Activated naive CD8-positive, alpha-beta T cell treated with anti-CD3 and anti-CD28 coated beads for 36 hours (primary cell): ENCODE measurements around the gene SLC4A3. TPM values are rescaled to one million over a fixed set of nuclear protein-coding genes. Genes with fewer than 3 reads are reported as not detected.

Source experiments
- DNase-seq: peaks from one replicate; pipeline ENCODE4 v3.0.0; 2021
- H3K27ac Mint-ChIP-seq: one replicate; pipeline ENCODE4 v1.8.0; 2022; ENCODE audit warnings: mild to moderate bottlenecking, moderate library complexity, mixed read lengths
- H3K27me3 Mint-ChIP-seq: one replicate; pipeline ENCODE4 v1.8.0; 2022; ENCODE audit warnings: mild to moderate bottlenecking, mixed read lengths
- H3K36me3 Mint-ChIP-seq: one replicate; pipeline ENCODE4 v1.8.0; 2021; ENCODE audit warnings: mild to moderate bottlenecking, mixed read lengths
- H3K4me1 Mint-ChIP-seq: one replicate; pipeline ENCODE4 v1.8.0; 2021; ENCODE audit warnings: mixed read lengths
- H3K4me3 Mint-ChIP-seq: one replicate; pipeline ENCODE4 v1.8.0; 2022; ENCODE audit warnings: mild to moderate bottlenecking, moderate library complexity, mixed read lengths
- H3K9me3 Mint-ChIP-seq: one replicate; pipeline ENCODE4 v1.8.0; 2022; ENCODE audit warnings: mixed read lengths
- total RNA-seq, 2 experiments: library from RNA; stranded (reverse); gene quantifications; one replicate each; pipeline ENCODE4 v1.2.3, GENCODE V29; 2021

The SLC4A3 gene
- total RNA-seq, 2 experiments from 2014 or later = 0.10 TPM; not detected in 1

DNA sequence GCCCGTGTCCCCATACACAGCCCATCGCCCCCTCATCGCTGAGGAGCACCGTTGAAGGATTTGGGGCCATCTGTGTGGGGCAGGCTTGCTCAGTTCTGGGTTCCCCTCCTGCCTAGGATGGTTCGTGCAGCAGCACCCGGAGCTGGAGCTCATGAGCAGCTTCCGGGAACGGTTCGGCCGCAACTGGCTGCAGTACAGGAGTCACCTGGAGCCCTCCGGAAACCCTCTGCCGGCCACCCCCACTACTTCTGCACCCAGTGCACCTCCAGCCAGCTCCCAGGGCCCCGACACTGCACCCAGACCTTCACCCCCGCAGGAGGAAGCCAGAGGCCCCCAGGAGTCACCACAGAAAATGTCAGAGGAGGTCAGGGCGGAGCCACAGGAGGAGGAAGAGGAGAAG, 19.5 kb upstream of the SLC4A3 start:
- Mint-ChIP-seq H3K36me3 (peaks cover 9% of the 10 kb centered on the region), H3K27me3 (no peaks in the 10 kb centered on the region), H3K27ac (no peak overlapping the region), H3K9me3 (no peaks in the 10 kb centered on the region), H3K4me3 (no peak overlapping the region), H3K4me1 (peaks cover 8% of the 10 kb centered on the region)
- no peak for DNase-seq

DNA sequence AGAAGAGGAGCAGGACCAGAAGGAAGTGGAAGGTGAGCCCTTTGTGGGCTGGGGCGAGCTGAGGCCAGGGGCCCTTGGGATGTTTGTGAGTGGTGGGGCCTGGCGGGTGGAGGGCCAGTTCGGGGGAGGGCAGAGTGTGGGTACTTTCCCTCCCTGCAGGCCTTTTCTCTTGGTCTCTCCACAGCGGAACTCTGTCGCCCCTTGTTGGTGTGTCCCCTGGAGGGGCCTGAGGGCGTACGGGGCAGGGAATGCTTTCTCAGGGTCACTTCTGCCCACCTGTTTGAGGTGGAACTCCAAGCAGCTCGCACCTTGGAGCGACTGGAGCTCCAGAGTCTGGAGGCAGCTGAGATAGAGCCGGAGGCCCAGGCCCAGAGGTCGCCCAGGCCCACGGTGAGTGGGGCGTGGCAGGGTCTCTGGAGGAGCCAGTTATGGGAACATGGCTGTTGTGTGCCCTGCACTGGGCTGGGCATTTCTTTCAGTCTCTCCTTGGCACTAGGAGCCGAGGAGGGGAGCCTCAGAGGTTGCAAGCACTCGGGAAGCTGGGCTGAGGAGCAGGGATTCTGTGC, 18.9 kb upstream of the SLC4A3 start:
- Mint-ChIP-seq H3K27ac (no peak overlapping the region), H3K4me3 (no peak overlapping the region), H3K36me3 (peaks cover 7% of the 10 kb centered on the region), H3K9me3 (no peaks in the 10 kb centered on the region), H3K4me1 (peaks cover 9% of the 10 kb centered on the region), H3K27me3 (no peaks in the 10 kb centered on the region)
- no peak for DNase-seq

DNA sequence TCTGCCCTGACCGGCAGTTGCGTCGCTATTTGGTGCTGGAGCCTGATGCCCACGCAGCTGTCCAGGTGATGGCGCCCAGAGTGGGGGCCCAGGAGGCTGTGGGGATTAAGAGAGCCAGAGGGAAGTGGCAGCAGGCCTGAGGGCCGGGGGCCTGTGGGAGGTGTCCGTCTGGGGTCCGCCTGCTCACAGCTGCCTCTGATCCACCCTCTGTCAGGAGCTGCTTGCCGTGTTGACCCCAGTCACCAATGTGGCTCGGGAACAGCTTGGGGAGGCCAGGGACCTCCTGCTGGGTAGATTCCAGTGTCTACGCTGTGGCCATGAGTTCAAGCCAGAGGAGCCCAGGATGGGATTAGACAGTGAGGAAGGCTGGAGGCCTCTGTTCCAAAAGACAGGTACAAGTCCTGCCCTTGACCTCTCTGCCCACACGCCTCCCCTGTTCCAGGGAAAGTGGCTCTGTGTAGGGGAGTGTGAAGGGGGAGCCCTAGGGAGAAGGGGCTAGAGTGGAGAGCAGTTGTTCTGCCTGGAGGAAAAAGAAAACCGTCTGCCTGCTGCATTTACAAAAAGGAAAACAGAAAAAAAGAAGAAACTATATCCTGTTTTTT, 18.2 kb upstream of the SLC4A3 start:
- no peaks in the 10 kb centered on the region for H3K9me3 Mint-ChIP-seq
- H3K4me1 Mint-ChIP-seq = peaks cover 9% of the 10 kb centered on the region
- no peak for DNase-seq
- H3K27ac Mint-ChIP-seq = no peak overlapping the region
- no peaks in the 10 kb centered on the region for H3K27me3 Mint-ChIP-seq
- H3K4me3 Mint-ChIP-seq = no peak overlapping the region
- peaks cover 5% of the 10 kb centered on the region for H3K36me3 Mint-ChIP-seq

- Mint-ChIP-seq H3K27me3 (no peaks in the 10 kb centered on the region), H3K4me1 (peaks cover 9% of the 10 kb centered on the region), H3K4me3 (no peak overlapping the region)
These were observed 16.1 kb upstream of the SLC4A3 start for GRCh38 chr2:219611306-219611705.

GRCh38 chr2:219611866-219612576, 15.4 kb upstream of the SLC4A3 start:
- H3K27ac Mint-ChIP-seq = no peak overlapping the region
- no peak overlapping the region for H3K4me3 Mint-ChIP-seq
- H3K9me3 Mint-ChIP-seq = no peaks in the 10 kb centered on the region
- peaks cover 9% of the 10 kb centered on the region for H3K4me1 Mint-ChIP-seq
- no peaks in the 10 kb centered on the region for H3K27me3 Mint-ChIP-seq
- no peaks in the 10 kb centered on the region for H3K36me3 Mint-ChIP-seq
- no peak for DNase-seq

More at GRCh38 chr2:219611306-219611705, 16.1 kb upstream of the SLC4A3 start:
- DNase-seq = no peak
- Mint-ChIP-seq H3K36me3 (peaks cover 2% of the 10 kb centered on the region), H3K9me3 (no peaks in the 10 kb centered on the region), H3K27ac (no peak overlapping the region)

DNA sequence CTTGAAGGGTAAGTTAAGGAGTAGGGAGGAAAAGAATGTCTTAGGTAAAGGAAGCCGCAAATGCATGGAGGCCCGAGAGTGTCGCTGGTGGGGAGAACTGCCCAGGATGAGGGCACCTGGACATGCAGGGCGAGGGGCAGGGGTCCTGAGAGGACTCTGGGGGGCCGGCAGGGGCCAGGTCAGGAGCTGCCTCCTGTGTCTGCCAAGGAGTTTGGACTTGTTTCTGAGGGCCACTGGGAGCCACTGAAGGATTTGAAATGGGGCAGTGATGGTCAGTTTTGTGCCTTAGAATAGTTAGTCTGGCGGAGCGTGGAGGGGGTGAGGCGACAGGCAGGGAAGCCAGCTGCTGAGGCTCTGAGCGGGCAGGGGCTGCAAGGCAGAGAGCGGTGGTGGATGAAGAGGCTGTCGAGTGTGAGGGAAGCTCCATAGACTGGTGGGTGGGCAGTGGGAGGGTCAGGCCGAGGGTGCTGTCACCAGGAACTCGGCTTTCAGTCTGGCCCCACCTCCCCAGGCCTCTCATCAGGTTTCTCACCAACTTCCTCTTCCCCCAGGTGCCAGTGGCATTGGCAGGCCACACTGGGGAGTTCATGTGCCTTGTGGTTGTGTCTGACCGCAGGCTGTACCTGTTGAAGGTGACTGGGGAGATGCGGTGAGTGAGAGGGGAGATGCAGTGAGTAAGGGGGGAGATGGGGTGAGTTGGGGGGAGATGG, 14.7 kb upstream of the SLC4A3 start:
- Mint-ChIP-seq H3K4me3 (no peak overlapping the region), H3K27ac (peak overlapping the region; percentile 35), H3K9me3 (no peaks in the 10 kb centered on the region), H3K27me3 (no peaks in the 10 kb centered on the region), H3K4me1 (peaks cover 9% of the 10 kb centered on the region), H3K36me3 (no peaks in the 10 kb centered on the region)
- DNase-seq = no peak

DNA sequence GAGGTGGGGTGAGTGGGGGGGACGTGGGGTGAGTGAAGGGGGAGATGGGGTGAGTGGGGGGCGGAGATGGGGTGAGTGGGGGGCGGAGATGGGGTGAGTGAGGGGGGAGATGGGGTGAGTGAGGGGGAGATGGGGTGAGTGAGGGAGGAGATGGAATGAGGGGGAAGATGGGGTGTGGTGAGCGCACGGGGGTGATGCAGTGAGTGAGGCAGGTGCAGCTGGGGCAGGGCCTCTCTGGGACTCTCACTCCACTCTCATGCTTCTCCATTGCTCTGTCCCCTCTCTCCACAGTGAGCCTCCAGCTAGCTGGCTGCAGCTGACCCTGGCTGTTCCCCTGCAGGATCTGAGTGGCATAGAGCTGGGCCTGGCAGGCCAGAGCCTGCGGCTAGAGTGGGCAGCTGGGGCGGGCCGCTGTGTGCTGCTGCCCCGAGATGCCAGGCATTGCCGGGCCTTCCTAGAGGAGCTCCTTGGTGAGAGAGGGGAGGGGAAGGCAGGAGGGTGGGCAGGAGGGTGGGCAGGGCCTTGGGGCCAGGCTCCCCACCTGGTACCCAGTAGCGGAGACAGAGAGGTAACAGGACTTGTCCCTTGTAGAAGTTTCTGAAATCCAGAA, 13.9 kb upstream of the SLC4A3 start:
- Mint-ChIP-seq H3K27ac (no peak overlapping the region), H3K36me3 (no peaks in the 10 kb centered on the region), H3K4me3 (no peak overlapping the region), H3K4me1 (peaks cover 9% of the 10 kb centered on the region), H3K9me3 (no peaks in the 10 kb centered on the region), H3K27me3 (no peaks in the 10 kb centered on the region)
- DNase-seq = no peak

DNA sequence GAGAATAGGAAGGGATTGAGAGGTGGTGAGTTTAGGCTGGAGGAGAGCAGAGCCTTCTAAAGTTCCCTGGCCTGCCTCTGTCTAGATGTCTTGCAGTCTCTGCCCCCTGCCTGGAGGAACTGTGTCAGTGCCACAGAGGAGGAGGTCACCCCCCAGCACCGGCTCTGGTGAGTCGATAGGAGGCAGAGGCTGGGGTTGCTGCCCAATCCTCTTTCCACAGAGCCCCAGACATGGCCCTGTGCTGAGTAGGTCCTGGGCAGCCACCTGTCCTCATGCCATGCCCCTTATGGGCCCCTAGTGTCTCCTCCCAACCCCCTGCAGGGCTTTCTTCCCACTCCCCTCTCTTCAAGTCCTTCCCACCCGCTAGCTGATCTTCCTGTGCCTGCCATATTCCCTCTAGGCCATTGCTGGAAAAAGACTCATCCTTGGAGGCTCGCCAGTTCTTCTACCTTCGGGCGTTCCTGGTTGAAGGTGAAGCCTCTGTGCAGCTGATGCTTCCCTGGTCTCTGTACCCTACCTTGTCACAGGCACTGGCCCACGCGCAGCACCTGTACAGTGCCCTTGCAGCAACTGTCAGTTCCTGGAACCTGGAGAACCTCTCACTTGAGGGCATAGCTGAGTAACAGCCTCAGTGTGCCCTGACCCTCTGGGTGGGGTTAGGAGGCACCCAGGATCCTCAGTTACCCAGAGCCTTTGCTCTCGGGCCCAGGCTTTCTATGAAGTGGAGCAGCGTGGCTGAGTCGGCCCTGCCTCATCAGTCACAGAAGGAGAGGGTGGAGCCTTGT, 13.2 kb upstream of the SLC4A3 start:
- Mint-ChIP-seq H3K27ac (no peak overlapping the region), H3K36me3 (no peaks in the 10 kb centered on the region), H3K4me1 (peaks cover 9% of the 10 kb centered on the region), H3K27me3 (no peaks in the 10 kb centered on the region), H3K4me3 (no peak overlapping the region), H3K9me3 (no peaks in the 10 kb centered on the region)
- no peak for DNase-seq

DNA sequence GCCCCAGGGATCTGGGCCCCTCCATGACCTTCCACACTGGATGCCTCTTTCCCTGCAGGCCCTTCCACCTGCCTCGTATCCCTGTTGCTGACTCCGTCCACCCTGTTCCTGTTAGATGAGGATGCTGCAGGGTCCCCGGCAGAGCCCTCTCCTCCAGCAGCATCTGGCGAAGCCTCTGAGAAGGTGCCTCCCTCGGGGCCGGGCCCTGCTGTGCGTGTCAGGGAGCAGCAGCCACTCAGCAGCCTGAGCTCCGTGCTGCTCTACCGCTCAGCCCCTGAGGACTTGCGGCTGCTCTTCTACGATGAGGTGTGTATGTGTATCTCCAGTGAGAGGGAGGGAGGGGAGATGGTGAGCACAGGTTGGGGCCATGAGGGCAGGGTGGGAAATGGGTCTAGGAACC, 12.4 kb upstream of the SLC4A3 start:
- Mint-ChIP-seq H3K27ac (no peak overlapping the region), H3K9me3 (no peaks in the 10 kb centered on the region), H3K4me3 (no peak overlapping the region), H3K36me3 (no peaks in the 10 kb centered on the region), H3K27me3 (no peaks in the 10 kb centered on the region), H3K4me1 (peaks cover 9% of the 10 kb centered on the region)
- no peak for DNase-seq

GRCh38 chr2:219615894-219616293, 11.5 kb upstream of the SLC4A3 start:
- Mint-ChIP-seq H3K4me1 (peaks cover 9% of the 10 kb centered on the region), H3K36me3 (no peaks in the 10 kb centered on the region), H3K9me3 (no peaks in the 10 kb centered on the region), H3K27me3 (no peaks in the 10 kb centered on the region), H3K27ac (no peak overlapping the region), H3K4me3 (no peak overlapping the region)
- DNase-seq = no peak

DNA sequence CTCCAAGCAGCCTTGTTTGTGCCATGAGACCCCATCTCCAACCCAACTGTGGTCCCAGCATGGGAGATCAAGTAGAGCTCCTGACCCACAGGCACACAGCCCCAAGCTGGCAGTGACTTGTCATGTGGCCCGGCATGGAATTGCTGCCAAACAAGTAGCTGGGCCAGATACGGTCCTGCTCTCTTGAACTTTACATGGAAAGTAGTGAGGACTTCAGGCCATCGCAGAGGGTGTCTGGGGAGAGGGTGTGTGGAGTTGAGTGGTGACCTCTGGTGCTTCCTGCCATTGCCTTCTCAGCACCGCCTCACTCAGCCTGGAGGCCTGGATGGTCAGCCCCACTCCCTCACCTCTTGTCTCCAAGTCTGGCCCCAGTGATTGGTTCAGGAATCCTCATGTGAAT, 10.9 kb upstream of the SLC4A3 start:
- peaks cover 9% of the 10 kb centered on the region for H3K4me1 Mint-ChIP-seq
- H3K36me3 Mint-ChIP-seq = no peaks in the 10 kb centered on the region
- H3K9me3 Mint-ChIP-seq = no peaks in the 10 kb centered on the region
- DNase-seq = no peak
- no peak overlapping the region for H3K27ac Mint-ChIP-seq
- H3K27me3 Mint-ChIP-seq = no peaks in the 10 kb centered on the region
- no peak overlapping the region for H3K4me3 Mint-ChIP-seq

- H3K27me3 Mint-ChIP-seq = no peaks in the 10 kb centered on the region
- no peak overlapping the region for H3K4me3 Mint-ChIP-seq
- DNase-seq = no peak
- H3K9me3 Mint-ChIP-seq = no peaks in the 10 kb centered on the region
- no peaks in the 10 kb centered on the region for H3K4me1 Mint-ChIP-seq
- no peaks in the 10 kb centered on the region for H3K36me3 Mint-ChIP-seq
- H3K27ac Mint-ChIP-seq = no peak overlapping the region
These were observed 8.7 kb upstream of the SLC4A3 start for GRCh38 chr2:219618733-219619122.

DNA sequence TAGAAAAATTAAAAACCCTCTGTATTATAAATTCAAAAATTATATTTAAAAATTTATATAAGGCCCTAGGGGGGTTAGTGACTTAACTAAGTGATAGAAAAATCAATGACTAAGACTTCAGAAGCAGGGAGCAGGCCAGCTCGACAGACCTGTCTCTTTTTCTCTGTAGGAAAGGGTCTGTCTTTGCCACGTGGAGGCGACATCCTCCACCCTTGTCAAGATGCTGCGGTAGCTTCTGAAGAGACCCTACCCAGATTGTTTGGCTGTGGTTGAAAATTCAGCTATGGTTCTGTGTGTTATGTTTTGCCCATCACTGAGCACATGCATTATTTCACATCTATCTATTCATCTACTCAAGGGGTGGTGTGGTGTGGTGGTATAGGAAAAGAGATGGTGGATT, 8.2 kb upstream of the SLC4A3 start:
- Mint-ChIP-seq H3K4me3 (no peak overlapping the region), H3K9me3 (no peaks in the 10 kb centered on the region), H3K36me3 (no peaks in the 10 kb centered on the region), H3K27ac (no peak overlapping the region), H3K27me3 (no peaks in the 10 kb centered on the region), H3K4me1 (no peaks in the 10 kb centered on the region)
- DNase-seq = no peak

DNA sequence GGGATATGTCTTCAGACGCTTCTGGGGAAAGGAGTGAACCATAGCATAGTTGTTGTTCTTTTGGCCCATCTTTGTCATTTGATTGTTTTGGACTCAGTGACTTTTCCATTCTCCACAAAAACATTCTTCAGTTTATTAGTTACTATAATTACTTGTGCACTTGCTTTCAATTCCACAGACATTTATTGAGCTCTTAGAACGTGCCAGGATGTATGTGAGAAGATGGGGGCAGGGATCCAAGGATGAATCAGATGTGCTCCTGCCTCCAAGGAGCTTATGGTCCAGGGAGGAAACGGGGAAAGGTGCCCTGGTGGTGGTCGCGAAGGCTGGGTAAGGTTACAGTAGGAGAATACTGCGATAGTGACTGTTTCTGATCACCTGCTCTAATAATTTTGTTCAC, 6.9 kb upstream of the SLC4A3 start:
- Mint-ChIP-seq H3K36me3 (no peaks in the 10 kb centered on the region), H3K27me3 (no peaks in the 10 kb centered on the region), H3K9me3 (no peaks in the 10 kb centered on the region), H3K4me1 (no peaks in the 10 kb centered on the region), H3K4me3 (no peak overlapping the region), H3K27ac (no peak overlapping the region)
- DNase-seq = no peak
